ENCODE data around the gene RAPGEF1. TPM values are rescaled to one million over a fixed set of nuclear protein-coding genes. Genes with fewer than 3 reads are reported as not detected.

RAPGEF1 gene
- total RNA-seq, 1 donor from 2014 or later = 58.1 TPM

DNA sequence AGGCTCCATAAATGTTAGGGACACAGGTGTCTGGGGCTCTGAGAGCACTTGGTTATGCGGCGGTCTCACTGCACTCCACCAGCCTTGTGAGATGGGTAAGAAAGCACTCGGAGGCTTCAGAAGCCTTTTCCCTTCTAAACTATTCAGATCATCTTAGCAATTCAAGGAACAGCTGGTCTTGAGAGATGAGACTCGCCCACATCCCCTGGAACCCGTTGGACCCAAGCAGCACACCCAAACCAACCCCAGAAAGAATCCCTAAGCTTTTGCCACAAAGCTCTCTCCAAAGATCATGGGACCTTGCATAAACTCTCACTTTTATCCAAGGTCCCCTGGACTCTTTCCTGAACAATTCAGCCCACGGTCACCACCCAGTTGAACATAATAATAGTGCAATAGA, 90.2 kb downstream of the RAPGEF1 start:
- peak; percentile 45 for DNase-seq

DNA sequence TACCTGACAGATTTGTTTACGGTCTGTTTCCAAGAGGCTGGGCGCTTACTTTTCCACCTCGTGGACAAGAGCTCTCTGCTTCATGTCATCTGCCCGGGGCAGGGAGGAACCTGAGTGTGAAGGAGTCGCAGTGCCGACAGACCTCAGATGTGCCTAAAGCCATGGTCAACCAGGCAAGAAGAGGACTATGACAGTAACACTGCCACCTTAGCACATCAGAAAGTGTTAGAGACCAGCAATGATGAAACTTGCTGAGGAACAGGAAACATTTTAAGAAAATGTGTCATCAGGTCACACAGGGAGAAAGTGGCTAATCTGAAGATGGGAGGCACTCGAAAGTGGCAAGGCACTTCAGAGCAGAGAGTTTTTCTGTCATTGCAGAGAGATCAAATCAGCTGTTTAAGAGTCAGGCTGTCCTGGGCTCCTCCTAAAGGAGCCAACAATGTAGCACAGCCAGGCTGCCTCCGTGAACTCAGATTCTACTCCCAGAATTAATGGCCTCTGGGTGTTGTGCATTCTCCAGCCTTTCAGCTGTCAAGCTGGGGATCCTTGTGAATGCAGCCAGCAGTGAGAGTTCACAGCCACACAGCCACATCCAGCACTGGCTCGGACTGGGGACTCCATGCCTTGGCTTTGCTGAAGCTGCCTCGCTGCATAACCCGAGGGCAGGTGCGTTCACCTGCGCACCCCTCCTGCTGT, 94.6 kb downstream of the RAPGEF1 start:
- peak; percentile 70 for DNase-seq

- DNase-seq = no peak
These were observed 97.3 kb downstream of the RAPGEF1 start for GRCh38 chr9:131642496-131643083.

- peak; percentile 64 for DNase-seq
These were observed 98.0 kb downstream of the RAPGEF1 start for GRCh38 chr9:131641618-131642495.

DNA sequence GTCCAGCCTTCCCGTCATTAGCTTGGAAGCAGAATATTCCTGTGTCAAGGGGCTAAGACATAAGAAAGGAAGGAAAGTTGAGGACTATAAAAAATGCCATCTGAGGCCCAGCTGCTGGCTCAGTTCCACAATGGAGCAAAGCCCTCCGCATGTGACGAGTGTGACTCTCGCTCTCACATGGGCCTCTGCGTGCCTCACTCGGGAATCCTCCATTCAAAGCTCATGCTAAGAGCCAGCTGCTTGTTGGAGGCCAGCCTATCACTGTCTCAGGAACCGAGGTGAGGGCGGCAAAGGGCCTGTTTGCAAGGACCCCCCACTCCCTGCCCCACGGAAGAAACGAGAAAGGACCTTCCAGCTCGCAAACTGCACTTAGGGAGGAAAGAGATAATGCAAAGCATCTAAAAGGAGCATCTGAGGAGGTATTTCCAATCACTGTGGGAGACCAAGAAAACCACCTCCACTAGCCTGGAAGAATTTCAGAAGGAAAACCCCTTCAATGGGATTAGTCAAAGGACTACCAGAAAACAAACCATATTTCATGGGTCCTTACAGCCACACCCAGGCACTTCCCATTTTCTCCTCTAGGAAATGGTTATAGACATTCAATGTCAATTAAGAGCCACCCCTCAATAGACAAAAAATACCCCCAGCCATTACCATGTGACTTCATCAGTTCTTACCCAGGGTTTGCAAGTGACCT, 99.3 kb downstream of the RAPGEF1 start:
- peak; percentile 80 for DNase-seq

- peak; percentile 57 for DNase-seq
These were observed 100.0 kb downstream of the RAPGEF1 start for GRCh38 chr9:131639769-131640437.

- no peak for DNase-seq
These were observed 103.3 kb downstream of the RAPGEF1 start for GRCh38 chr9:131636593-131636992.

DNA sequence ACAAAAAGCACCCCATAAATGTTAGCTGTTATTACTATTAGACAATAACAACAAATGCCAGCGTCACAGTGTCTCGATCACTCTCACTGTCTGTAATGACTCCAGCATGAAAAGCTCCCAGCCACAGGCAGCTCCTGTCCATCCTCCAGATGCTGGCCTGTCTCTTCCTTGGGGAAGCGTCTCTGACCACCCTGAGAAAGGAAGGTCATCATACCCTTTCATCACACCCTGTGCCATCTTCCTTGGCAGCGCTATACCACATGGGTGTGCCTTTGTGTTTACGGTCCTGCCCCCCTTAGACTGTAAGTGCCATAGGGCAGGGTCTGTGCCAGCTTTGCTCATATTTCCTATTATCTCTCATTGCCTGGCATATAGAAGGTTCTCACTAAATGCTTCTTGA, 104.0 kb downstream of the RAPGEF1 start:
- no peak for DNase-seq

DNA sequence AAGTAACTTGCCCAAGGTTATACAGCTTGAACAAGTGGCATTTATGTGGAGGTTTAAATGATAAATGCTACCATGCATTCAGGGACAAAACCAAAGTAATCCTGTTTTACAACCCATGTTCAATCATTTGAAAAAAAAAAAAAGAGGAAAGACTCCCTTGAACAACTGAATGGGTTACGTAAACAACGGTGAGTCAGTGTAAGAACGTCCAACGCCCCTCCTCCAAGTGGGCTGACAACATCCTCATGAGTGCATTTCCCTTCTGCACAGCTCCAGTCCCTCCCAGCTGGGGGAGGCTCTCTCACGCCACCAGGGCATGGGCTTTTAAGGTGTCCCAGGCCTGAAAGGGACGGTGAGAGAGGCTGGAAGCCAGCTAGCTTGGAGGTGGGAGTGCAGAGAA, 104.6 kb downstream of the RAPGEF1 start:
- DNase-seq = peak; percentile 67

DNA sequence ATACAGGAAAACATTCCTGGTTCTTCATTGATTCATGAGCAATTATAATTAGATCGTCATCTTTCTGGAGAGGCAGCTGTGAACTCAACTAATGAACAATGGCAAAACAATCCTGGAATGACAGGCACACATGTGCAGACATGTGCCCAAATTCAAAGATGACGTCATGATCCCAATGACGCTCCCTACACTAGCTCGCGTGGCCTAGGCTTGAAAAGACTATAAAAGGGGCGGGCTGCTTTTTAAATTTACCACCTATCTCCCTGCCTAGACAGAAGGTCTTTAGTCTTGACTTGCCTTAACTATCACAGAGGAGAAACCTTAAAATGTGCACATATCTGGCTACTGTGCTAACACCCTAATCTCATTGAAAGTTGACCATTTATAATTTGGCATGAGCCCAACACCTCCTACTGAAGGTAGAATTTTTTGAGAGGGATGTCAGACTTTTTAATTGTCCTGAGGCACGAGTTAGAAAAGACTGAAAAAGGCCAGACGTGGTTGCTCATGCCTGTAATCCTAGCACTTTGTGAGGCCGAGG, 106.3 kb downstream of the RAPGEF1 start:
- peak; percentile 93 for DNase-seq

GRCh38 chr9:131631306-131631705, 108.6 kb downstream of the RAPGEF1 start:
- DNase-seq = peak; percentile 70

DNA sequence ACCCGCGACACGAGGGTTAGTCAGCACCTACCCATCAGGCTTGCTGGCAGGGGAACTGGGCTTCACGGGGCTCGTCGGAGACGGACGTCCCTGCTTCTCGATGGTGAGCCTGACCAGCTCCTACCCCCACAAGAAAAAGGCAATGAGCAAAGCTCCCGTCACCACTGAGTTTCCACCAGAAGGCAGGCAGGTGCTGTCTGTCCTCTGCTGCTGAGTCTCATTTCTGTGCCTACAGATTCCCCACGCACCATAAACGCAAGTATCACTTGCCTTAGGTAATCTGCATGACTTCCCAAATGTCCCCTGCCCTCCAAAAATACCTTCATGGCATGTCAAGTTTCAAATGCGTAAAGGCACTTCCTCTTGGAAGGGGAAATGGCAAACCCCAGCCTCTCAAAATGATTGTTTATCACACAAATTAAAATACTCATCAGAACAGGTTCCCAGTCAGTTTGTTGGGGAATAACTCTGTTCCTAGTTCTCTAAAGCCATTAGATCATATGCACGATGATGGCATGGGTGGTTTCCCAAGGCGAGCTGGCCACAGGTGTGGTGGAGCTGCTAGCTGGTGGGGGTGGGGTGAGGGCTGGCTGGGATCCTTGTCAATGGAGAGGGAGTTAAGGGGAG, 109.6 kb downstream of the RAPGEF1 start:
- no peak for DNase-seq

DNA sequence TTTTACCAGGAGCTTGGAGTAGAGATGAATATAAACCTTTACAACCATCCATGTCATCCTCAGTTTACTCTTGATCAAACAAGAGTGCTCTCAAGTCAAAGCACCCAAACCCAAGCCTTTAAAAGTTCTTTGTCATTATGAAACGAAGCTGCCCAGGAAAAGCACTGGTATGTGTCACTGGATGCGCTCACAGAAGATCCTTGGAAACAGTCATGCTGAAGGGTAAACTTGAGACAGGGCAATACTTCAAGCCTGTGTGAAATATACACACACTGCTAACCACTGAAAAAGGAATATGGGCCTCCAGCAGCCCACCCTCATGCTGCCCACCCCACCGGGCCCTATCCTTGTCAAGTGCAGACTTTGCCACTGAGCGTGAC, 110.1 kb downstream of the RAPGEF1 start:
- no peak for DNase-seq

DNA sequence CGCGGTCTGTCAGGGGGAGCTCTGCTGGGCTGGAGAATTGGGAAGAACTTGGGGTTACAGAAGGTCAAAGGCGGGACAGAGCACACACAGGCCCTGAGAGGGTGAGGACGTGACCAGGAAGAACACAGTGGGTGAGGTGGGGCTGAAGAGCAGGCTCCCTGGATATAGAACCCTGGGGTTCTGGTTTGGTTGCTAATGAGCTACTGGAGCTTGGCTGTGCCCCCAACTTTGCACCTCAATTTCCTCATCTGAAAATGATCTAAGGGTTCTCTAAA, 110.7 kb downstream of the RAPGEF1 start:
- no peak for DNase-seq

- no peak for DNase-seq
These were observed 111.2 kb downstream of the RAPGEF1 start for GRCh38 chr9:131628459-131629225.

DNA sequence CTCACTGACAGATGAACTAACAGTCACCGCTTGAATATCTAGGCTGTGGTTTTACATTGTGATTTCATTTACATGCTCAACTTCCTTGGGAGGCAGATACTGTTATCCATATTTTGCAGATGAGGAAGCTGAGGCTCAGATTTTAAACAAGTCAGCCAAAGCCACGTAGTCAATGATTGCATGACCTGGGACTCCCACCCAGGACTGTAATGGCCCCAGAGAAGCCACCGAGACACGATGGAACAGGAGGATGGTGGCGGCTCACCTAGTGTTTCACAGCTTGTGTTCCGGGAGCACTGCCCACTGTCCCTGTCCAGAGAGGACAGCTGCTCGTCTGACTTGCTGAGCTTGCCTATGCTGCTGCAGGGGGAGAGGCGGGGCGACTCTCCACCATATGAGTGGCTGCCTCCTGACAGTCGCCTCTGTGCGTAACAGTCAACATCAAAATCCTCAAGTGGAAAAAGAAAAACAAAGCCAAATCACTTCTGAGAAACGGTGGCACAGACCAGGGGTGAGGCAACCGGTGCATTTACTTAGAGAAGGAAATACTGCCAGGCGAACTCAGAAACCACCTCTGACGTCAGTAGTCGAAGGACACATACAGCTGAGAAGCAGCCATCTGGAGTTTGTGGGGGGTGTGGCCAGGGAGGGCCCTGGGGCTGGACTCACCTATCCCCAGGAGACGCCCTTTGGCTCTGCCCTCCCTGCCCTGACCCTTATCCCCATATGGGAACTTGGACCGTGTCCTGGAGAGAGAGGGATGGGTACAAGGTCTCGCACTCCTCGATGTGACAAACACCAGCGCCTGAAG, 112.0 kb downstream of the RAPGEF1 start:
- DNase-seq = peak; percentile 80

DNA sequence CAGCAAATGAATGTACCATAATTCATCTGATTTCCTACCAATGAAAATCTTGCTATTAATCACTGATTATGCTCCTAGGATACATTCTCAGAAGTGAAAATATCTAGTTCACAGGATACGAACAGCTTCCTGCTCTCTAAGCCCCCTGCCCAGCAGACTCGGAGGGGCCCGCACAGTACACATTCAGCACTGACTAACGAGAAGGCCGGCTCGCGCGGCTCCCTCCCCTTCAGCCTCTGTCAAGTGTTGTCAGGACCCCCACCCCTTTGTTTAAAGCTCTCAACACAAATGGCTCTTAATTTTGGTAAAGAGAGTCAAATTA, 112.6 kb downstream of the RAPGEF1 start:
- DNase-seq = no peak

- no peak for DNase-seq
These were observed 113.8 kb downstream of the RAPGEF1 start for GRCh38 chr9:131625790-131626670.

DNA sequence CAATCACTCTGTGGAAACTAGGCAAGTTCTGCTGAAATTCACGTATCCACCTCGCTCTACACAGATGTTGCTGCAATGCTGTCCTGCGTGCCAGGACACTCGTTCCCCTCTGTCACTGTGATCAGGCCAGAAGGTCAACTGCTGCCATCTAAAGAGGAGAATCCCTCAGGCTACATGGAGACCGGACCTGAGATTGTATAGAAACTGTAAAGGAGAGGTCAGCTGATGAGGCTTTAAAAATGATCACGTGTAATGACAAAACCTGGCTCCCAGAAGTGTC, 114.4 kb downstream of the RAPGEF1 start:
- no peak for DNase-seq
